Activated B cell treated with CpG ODN at 0.5 μM for 24 hours (primary cell): ENCODE data around the gene CEP41. TPM values are rescaled to one million over a fixed set of nuclear protein-coding genes. Genes with fewer than 3 reads are reported as not detected.
"Not testable (repeated sequence)": the region's sequence is repeated elsewhere in the genome, so short reads cannot be mapped to it uniquely, and the experiment has no call there.

Source experiments
- ATAC-seq: fragments of 200-7000 bp; cut with Tn5 transposase; one replicate; pipeline ENCODE4 v1.10.0; 2021; ENCODE audit warnings: low read depth, mild to moderate bottlenecking, moderate library complexity
- CTCF ChIA-PET: fragments of 350-600 bp; sonication (Branson Sonifier 250); formaldehyde crosslinking; loops from one replicate; lab custom pipeline; 2021; ENCODE audit warnings: antibody characterized with exemption; lab: Charles Lee
- POLR2A ChIA-PET: fragments of 350-600 bp; sonication (Branson Sonifier 250); formaldehyde crosslinking; loops from one replicate; lab custom pipeline; 2021; ENCODE audit warnings: antibody characterized with exemption; lab: Charles Lee
- DNase-seq: peaks from one replicate; pipeline ENCODE4 v3.0.0; 2022
- H3K27ac Mint-ChIP-seq: one replicate; pipeline ENCODE4 v1.8.0; 2020; ENCODE audit warnings: mixed read lengths
- H3K27me3 Mint-ChIP-seq: one replicate; pipeline ENCODE4 v1.8.0; 2021; ENCODE audit warnings: mixed read lengths
- H3K36me3 Mint-ChIP-seq: one replicate; pipeline ENCODE4 v1.8.0; 2021; ENCODE audit warnings: low read depth, mixed read lengths
- H3K4me1 Mint-ChIP-seq: one replicate; pipeline ENCODE4 v1.8.0; 2021; ENCODE audit warnings: mixed read lengths
- H3K4me3 Mint-ChIP-seq: one replicate; pipeline ENCODE4 v1.8.0; 2020; ENCODE audit warnings: mild to moderate bottlenecking, mixed read lengths
- H3K9me3 Mint-ChIP-seq: one replicate; pipeline ENCODE4 v1.8.0; 2020; ENCODE audit warnings: mixed read lengths
- CTCF ChIP-seq: fragments of 200-600 bp; IDR thresholded peaks from one replicate; pipeline ENCODE4 v1.8.0; 2022; ENCODE audit warnings: antibody characterized with exemption, mild to moderate bottlenecking
- intact Hi-C: fragments of 100-400 bp; cut with micrococcal nuclease; formaldehyde crosslinking; loops from one replicate; pipeline ENCODE4 v1.15.1; 2024
- total RNA-seq: library from RNA; stranded (reverse); gene quantifications from 2 replicates; pipeline ENCODE4 v1.2.3, GENCODE V29; 2022

CEP41 gene
- total RNA-seq, 1 donor from 2014 or later: 5.1 TPM

GRCh38 chr7:130379019-130379418, 61.8 kb downstream of the CEP41 start:
- Mint-ChIP-seq H3K27ac (no peak overlapping the region), H3K9me3 (peaks cover 12% of the 10 kb centered on the region), H3K4me1 (no peaks in the 10 kb centered on the region), H3K36me3 (no peaks in the 10 kb centered on the region), H3K27me3 (no peaks in the 10 kb centered on the region), H3K4me3 (no peak overlapping the region)
- intact Hi-C loops: no loop called here
- no peak for TF ChIP-seq CTCF
- ChIA-PET CTCF (no interaction called here), POLR2A (no interaction called here)
- DNase-seq: no peak
- no peak for ATAC-seq

GRCh38 chr7:130377178-130377577, 63.6 kb downstream of the CEP41 start:
- no peaks in the 10 kb centered on the region for H3K27me3 Mint-ChIP-seq

GRCh38 chr7:130376461-130376860, 64.4 kb downstream of the CEP41 start:
- DNase-seq, ATAC-seq, POLR2A ChIA-PET, CTCF ChIA-PET, H3K27ac Mint-ChIP-seq, H3K4me1 Mint-ChIP-seq, H3K4me3 Mint-ChIP-seq, intact Hi-C loops, H3K36me3 Mint-ChIP-seq, H3K27me3 Mint-ChIP-seq: not testable (repeated sequence)
- peaks cover 12% of the 10 kb centered on the region for H3K9me3 Mint-ChIP-seq

More at GRCh38 chr7:130377178-130377577, 63.6 kb downstream of the CEP41 start:
- POLR2A ChIA-PET: no interaction called here
- no peak overlapping the region for H3K27ac Mint-ChIP-seq
- intact Hi-C loops: no loop called here
- peaks cover 12% of the 10 kb centered on the region for H3K9me3 Mint-ChIP-seq
- H3K4me3 Mint-ChIP-seq: no peak overlapping the region
- ATAC-seq: no peak
- no peak for TF ChIP-seq CTCF
- CTCF ChIA-PET: no interaction called here
- H3K4me1 Mint-ChIP-seq: no peaks in the 10 kb centered on the region
- no peak for DNase-seq
- H3K36me3 Mint-ChIP-seq: no peaks in the 10 kb centered on the region

GRCh38 chr7:130374507-130374906, 66.3 kb downstream of the CEP41 start:
- Mint-ChIP-seq H3K27ac (no peak overlapping the region), H3K9me3 (peaks cover 12% of the 10 kb centered on the region), H3K4me1 (no peaks in the 10 kb centered on the region), H3K4me3 (no peak overlapping the region), H3K36me3 (no peaks in the 10 kb centered on the region), H3K27me3 (no peaks in the 10 kb centered on the region)
- no peak for DNase-seq
- intact Hi-C loops: no loop called here
- CTCF ChIA-PET: no interaction called here
- no peak for TF ChIP-seq CTCF
- POLR2A ChIA-PET: no interaction called here
- ATAC-seq: no peak

GRCh38 chr7:130372402-130373165, 68.2 kb downstream of the CEP41 start:
- intact Hi-C loops: no loop called here
- ChIA-PET POLR2A (no interaction called here), CTCF (no interaction called here)
- TF ChIP-seq CTCF: no peak
- H3K4me3 Mint-ChIP-seq: no peak overlapping the region
- no peak overlapping the region for H3K27ac Mint-ChIP-seq
- H3K9me3 Mint-ChIP-seq: peaks cover 12% of the 10 kb centered on the region
- no peaks in the 10 kb centered on the region for H3K27me3 Mint-ChIP-seq
- ATAC-seq (no peak), DNase-seq (no peak)
- no peaks in the 10 kb centered on the region for H3K4me1 Mint-ChIP-seq
- H3K36me3 Mint-ChIP-seq: no peaks in the 10 kb centered on the region
